CD14-positive monocyte (primary cell): Measurements from ENCODE around the gene TRPC1. TPM values are rescaled to one million over a fixed set of nuclear protein-coding genes. Genes with fewer than 3 reads are reported as not detected.

Experiments used
- DNase-seq, 3 donors: peaks; one replicate each; pipeline ENCODE4 v3.0.0-alpha.2; 2011 to 2022
- H2AFZ ChIP-seq: 2 replicates; pipeline ENCODE4 v1.6.0; 2012; ENCODE audit warnings: mild to moderate bottlenecking, low read depth, low read length, inconsistent platforms; ENCODE audit not compliant: insufficient read depth, poor library complexity, severe bottlenecking
- H3K27ac ChIP-seq, 2 donors: 1 replicate in 1 of 2; 2 replicates in 1 of 2; pipeline ENCODE4 v1.5.1; 2012 to 2013; ENCODE audit warnings: low read length in 2 of 2, control low read depth in 1 of 2, inconsistent platforms in 1 of 2, low read depth in 1 of 2, mild to moderate bottlenecking in 1 of 2
- H3K27me3 ChIP-seq, 2 donors: one replicate each; pipeline versions ENCODE4 v1.6.0 to v1.6.1; 2011 to 2013; ENCODE audit warnings: low read length in 2 of 2; ENCODE audit not compliant: control insufficient read depth in 2 of 2, insufficient read depth in 2 of 2
- H3K36me3 ChIP-seq, 2 donors: replicated peaks in 1 of 2; 1 replicate in 1 of 2; 2 replicates in 1 of 2; pipeline versions ENCODE4 v1.5.1 to v1.6.1; 2012 to 2013; ENCODE audit warnings: low read length in 2 of 2, control low read depth in 1 of 2, inconsistent platforms in 1 of 2, mild to moderate bottlenecking in 1 of 2; ENCODE audit not compliant: insufficient read depth in 2 of 2, control insufficient read depth in 1 of 2
- H3K4me1 ChIP-seq, 2 donors: 1 replicate in 1 of 2; 2 replicates in 1 of 2; pipeline versions ENCODE4 v1.5.1 to v1.6.1; 2012 to 2013; ENCODE audit warnings: low read length in 2 of 2, control low read depth in 1 of 2, inconsistent platforms in 1 of 2, mild to moderate bottlenecking in 1 of 2, moderate library complexity in 1 of 2; ENCODE audit not compliant: insufficient read depth in 2 of 2, control insufficient read depth in 1 of 2
- H3K4me2 ChIP-seq: replicated peaks from 2 replicates; pipeline ENCODE3; 2012; ENCODE audit warnings: low read length, moderate library complexity, mild to moderate bottlenecking; ENCODE audit not compliant: poor library complexity, severe bottlenecking; ENCODE audit errors: extremely low read depth
- H3K4me3 ChIP-seq, 3 experiments: fragments of 200-600 bp in 1 of 3; sonication (generic) in 1 of 3; replicated peaks in 1 of 3; 1 replicate in 2 of 3; 2 replicates in 1 of 3; pipeline ENCODE4 v1.5.1; 2011 to 2013; ENCODE audit warnings: low read length in 3 of 3, mild to moderate bottlenecking in 3 of 3, control low read depth in 2 of 3, low read depth in 2 of 3, inconsistent platforms in 1 of 3, moderate library complexity in 1 of 3
- H3K79me2 ChIP-seq: 2 replicates; pipeline ENCODE4 v1.6.0; 2012; ENCODE audit warnings: mild to moderate bottlenecking, control low read depth, inconsistent platforms, low read length, moderate library complexity; ENCODE audit not compliant: insufficient read depth
- H3K9ac ChIP-seq: 2 replicates; pipeline ENCODE4 v1.6.0; 2017; ENCODE audit warnings: low read length, mild to moderate bottlenecking; ENCODE audit not compliant: insufficient read depth, poor library complexity, severe bottlenecking
- H3K9me3 ChIP-seq, 2 donors: replicated peaks in 1 of 2; 1 replicate in 1 of 2; 2 replicates in 1 of 2; pipeline versions ENCODE4 v1.5.1 to v1.6.1; 2012 to 2013; ENCODE audit warnings: low read length in 2 of 2, control low read depth in 1 of 2; ENCODE audit not compliant: control insufficient read depth in 1 of 2, insufficient read depth in 1 of 2
- H4K20me1 ChIP-seq: 2 replicates; pipeline ENCODE4 v1.6.0; 2012; ENCODE audit warnings: mild to moderate bottlenecking, low read length, control low read depth, moderate library complexity; ENCODE audit not compliant: insufficient read depth
- H3K27ac Mint-ChIP-seq, 7 donors: one replicate each; pipeline ENCODE4 v1.8.0; 2020; ENCODE audit warnings: mild to moderate bottlenecking in 7 of 7, mixed read lengths in 7 of 7, moderate library complexity in 6 of 7, inconsistent platforms in 2 of 7
- H3K27me3 Mint-ChIP-seq, 3 donors: one replicate each; pipeline ENCODE4 v1.8.0; 2021 to 2022; ENCODE audit warnings: low read depth in 3 of 3, mild to moderate bottlenecking in 3 of 3, mixed read lengths in 3 of 3, moderate library complexity in 3 of 3, inconsistent platforms in 1 of 3
- H3K36me3 Mint-ChIP-seq, 2 donors: one replicate each; pipeline ENCODE4 v1.8.0; 2020; ENCODE audit warnings: mixed read lengths in 2 of 2, inconsistent platforms in 1 of 2, mild to moderate bottlenecking in 1 of 2
- H3K4me1 Mint-ChIP-seq: one replicate; pipeline ENCODE4 v1.8.0; 2020; ENCODE audit warnings: mild to moderate bottlenecking, mixed read lengths
- H3K4me3 Mint-ChIP-seq, 2 donors: one replicate each; pipeline ENCODE4 v1.8.0; 2020; ENCODE audit warnings: mild to moderate bottlenecking in 2 of 2, mixed read lengths in 2 of 2, moderate library complexity in 1 of 2
- H3K9me3 Mint-ChIP-seq, 7 donors: one replicate each; pipeline ENCODE4 v1.8.0; 2020 to 2022; ENCODE audit warnings: mixed read lengths in 7 of 7, mild to moderate bottlenecking in 6 of 7, moderate library complexity in 6 of 7, inconsistent platforms in 2 of 7
- CTCF ChIP-seq: fragments of 200-600 bp; IDR thresholded peaks from one replicate; pipeline ENCODE4 v1.8.0; 2022; ENCODE audit warnings: antibody characterized with exemption, mild to moderate bottlenecking
- WGBS: methylation state at CpG from one replicate; pipeline ENCODE4 v1.1.5; 2013; ENCODE audit warnings: missing lambda C conversion rate; ENCODE audit not compliant: insufficient coverage; 5-methylcytosine and 5-hydroxymethylcytosine counted together
- intact Hi-C, 2 donors: fragments of 100-400 bp; cut with micrococcal nuclease; formaldehyde crosslinking; loops; one replicate each; pipeline versions ENCODE4 v1.15.0 to v1.15.1; 2023
- polyA minus RNA-seq: library from RNA; depleted of rRNA, polyadenylated mRNA; stranded (reverse); fragments of >200 nt; gene quantifications from 2 replicates; pipeline ENCODE4 v1.2.3, GENCODE V29; 2012
- polyA plus RNA-seq, 3 donors: library from polyadenylated mRNA; depleted of rRNA in 1 of 3; unstranded in 2 of 3; stranded (reverse) in 1 of 3; fragments of 300-500 nt in 2 of 3; fragments of >200 nt in 1 of 3; fragmentation: Illumina TruSeq in 2 of 3; gene quantifications; 1 replicate in 2 of 3; 2 replicates in 1 of 3; pipeline ENCODE4 v1.2.3, GENCODE V29; 2012 to 2021
- total RNA-seq, 12 experiments: library from RNA in 1 of 12; stranded (reverse) in 1 of 12; fragments of 120-200 nt in 1 of 12; gene quantifications; one replicate each; pipeline ENCODE4 v1.2.4 and lab custom pipeline; 2013 to 2026; ENCODE audit warnings: mixed read lengths in 6 of 12, inconsistent platforms in 1 of 12

The TRPC1 gene
- 0.62 TPM for total RNA-seq (2013)
- polyA plus RNA-seq, result under 1 TPM in 1 of 3 donors, not detected in 2; 0.01 TPM
- polyA minus RNA-seq, result 0.40 and 0.69 TPM in 2 replicates
- total RNA-seq (lab: John Stamatoyannopoulos, UW), result 0.08 to 4.1 (median 0.46) reads per million in 11 experiments

GRCh38 chr3:142723968-142724681, at the start of gene TRPC1:
Gene TRPC1, plus strand, starts transcription at chr3:142724034. Its CDS starts 526 bp downstream, at chr3:142724560.
- Histone ChIP-seq H3K36me3 (no peaks in the 10 kb centered on the region), H3K9me3 (peaks cover 0 to 10% of the 10 kb centered on the region in 2 donors), H3K27me3 (peaks cover 30 to 38% of the 10 kb centered on the region in 2 donors), H3K4me1 (peaks cover 8 to 12% of the 10 kb centered on the region in 2 donors), H2AFZ (peak within 1 kb of the TSS; percentile 83), H3K4me2 (peak within 1 kb of the TSS; percentile 80), H4K20me1 (no peaks in the 10 kb centered on the region), H3K9ac (peak within 1 kb of the TSS; percentile 57), H3K79me2 (no peaks in the 10 kb centered on the region), H3K27ac (no peak within 1 kb of the TSS), H3K4me3 (peak within 1 kb of the TSS; percentile 33 to 75 (median 51))
- peaks cover 41 to 69% (median 51%) of the 10 kb centered on the region in 3 donors for H3K27me3 Mint-ChIP-seq
- H3K27ac Mint-ChIP-seq, result peak within 1 kb of the TSS in 4 of 7 donors; percentile 51 to 89 (median 66)
- no peaks in the 10 kb centered on the region for H3K36me3 Mint-ChIP-seq
- H3K4me3 Mint-ChIP-seq, result peak within 1 kb of the TSS; percentile 85 to 92
- H3K4me1 Mint-ChIP-seq, result peaks cover 9% of the 10 kb centered on the region
- DNase-seq, result peak; percentile 56 to 73 (median 72)
- WGBS, result under 1% methylated on average over 50 of the region's 73 CpGs
- no peak for TF ChIP-seq CTCF
- peaks cover 3 to 11% (median 4%) of the 10 kb centered on the region in 7 donors for H3K9me3 Mint-ChIP-seq
- intact Hi-C loops, result no loop called here

- H4K20me1 ChIP-seq, result no peaks in the 10 kb centered on the region
- no peaks in the 10 kb centered on the region for H3K4me1 ChIP-seq
- H3K27ac ChIP-seq, result no peak overlapping the region
- Mint-ChIP-seq H3K9me3 (peaks cover 0 to 3% (median 0%) of the 10 kb centered on the region in 7 donors), H3K27me3 (peaks cover 0 to 1% (median 0%) of the 10 kb centered on the region in 3 donors), H3K36me3 (no peaks in the 10 kb centered on the region), H3K4me1 (no peaks in the 10 kb centered on the region), H3K27ac (no peak overlapping the region), H3K4me3 (no peak overlapping the region)
- no peaks in the 10 kb centered on the region for H3K27me3 ChIP-seq
- intact Hi-C loops, result no loop called here
- H3K4me2 ChIP-seq, result no peak overlapping the region
- H2AFZ ChIP-seq, result no peak overlapping the region
- no peaks in the 10 kb centered on the region for H3K9me3 ChIP-seq
- no peak overlapping the region for H3K4me3 ChIP-seq
- no peaks in the 10 kb centered on the region for H3K79me2 ChIP-seq
- no CpG with 5 or more reads among the region's 2 CpGs for WGBS
- no peak for DNase-seq
- no peak overlapping the region for H3K9ac ChIP-seq
- no peaks in the 10 kb centered on the region for H3K36me3 ChIP-seq
- TF ChIP-seq CTCF, result no peak
Observed at GRCh38 chr3:142676151-142676550, 47.7 kb upstream of the TRPC1 start.
